ENCODE measurements around the gene SPATS2.

Gene SPATS2

DNA sequence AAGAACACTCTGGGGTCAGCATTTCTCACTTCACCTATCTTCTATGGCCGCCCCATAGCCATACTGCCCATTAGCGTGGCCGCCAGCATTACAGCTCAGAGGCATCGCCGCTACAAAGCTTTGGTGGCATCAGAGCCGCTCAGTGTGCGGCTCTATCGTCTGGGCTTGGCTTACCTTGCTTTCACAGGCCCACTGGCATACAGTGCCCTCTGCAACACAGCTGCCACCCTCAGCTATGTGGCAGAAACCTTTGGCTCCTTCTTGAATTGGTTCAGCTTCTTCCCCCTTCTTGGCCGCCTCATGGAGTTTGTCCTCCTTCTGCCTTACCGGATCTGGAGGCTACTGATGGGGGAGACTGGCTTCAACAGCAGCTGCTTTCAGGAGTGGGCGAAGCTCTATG lies 18.0 kb upstream of the SPATS2 start:
- DNase-seq (ENCODE audit: low spot score): no peak
- in situ Hi-C loops (cut with MboI; ENCODE audit: low sequenced_read_pairs, unreplicated experiment): no loop called here
- TF ChIP-seq, protein P1, sequence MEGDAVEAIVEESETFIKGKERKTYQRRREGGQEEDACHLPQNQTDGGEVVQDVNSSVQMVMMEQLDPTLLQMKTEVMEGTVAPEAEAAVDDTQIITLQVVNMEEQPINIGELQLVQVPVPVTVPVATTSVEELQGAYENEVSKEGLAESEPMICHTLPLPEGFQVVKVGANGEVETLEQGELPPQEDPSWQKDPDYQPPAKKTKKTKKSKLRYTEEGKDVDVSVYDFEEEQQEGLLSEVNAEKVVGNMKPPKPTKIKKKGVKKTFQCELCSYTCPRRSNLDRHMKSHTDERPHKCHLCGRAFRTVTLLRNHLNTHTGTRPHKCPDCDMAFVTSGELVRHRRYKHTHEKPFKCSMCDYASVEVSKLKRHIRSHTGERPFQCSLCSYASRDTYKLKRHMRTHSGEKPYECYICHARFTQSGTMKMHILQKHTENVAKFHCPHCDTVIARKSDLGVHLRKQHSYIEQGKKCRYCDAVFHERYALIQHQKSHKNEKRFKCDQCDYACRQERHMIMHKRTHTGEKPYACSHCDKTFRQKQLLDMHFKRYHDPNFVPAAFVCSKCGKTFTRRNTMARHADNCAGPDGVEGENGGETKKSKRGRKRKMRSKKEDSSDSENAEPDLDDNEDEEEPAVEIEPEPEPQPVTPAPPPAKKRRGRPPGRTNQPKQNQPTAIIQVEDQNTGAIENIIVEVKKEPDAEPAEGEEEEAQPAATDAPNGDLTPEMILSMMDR (IDR thresholded peaks at IDR 0.05; ENCODE audit: borderline replicate concordance, control extremely low read depth, extremely low read depth, insufficient read depth, missing control alignments): no peak

DNA sequence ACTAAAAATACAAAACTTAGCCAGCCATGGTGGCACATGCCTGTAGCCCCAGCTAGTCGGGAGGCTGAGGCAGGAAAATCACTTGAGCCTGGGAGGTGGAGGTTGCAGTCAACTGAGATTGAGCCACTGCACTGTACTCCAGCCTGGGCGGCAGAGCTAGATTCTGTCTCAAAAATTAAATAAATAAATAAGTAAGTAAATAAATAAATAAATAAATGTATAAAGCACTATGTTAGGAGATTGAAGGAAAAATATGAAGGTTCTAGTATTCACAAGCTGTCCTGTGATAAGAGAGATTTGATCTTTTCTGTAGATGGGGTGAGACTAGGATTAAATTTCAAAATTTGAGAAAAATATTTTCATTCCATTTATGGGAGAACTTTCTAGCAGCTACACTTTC lies 14.9 kb upstream of the SPATS2 start:
- in situ Hi-C loops (cut with MboI; ENCODE audit: low sequenced_read_pairs, unreplicated experiment): no loop called here
- TF ChIP-seq, protein P1 (IDR thresholded peaks at IDR 0.05; ENCODE audit: borderline replicate concordance, control extremely low read depth, extremely low read depth, insufficient read depth, missing control alignments): no peak
- DNase-seq (ENCODE audit: low spot score): no peak

DNA sequence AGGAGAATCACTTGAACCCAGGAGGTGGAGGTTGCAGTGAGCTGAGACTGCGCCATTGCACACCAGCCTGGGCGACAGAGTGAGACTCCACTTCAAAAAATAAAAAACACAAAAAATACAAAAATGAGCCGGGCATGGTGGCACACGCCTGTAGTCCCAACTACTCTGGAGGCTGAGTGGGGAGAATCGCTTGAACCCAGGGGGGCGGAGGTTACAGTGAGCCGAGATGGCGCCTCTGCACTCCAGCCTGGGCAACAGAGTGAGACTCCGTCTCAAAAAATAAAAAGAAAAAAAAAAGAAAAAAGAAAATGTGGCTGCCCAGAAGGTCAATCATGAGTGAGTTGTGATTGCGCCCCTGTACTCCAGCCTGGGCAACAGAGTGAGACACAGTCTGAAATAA lies 11.3 kb upstream of the SPATS2 start:
- TF ChIP-seq, protein P1 (IDR thresholded peaks at IDR 0.05; ENCODE audit: borderline replicate concordance, control extremely low read depth, extremely low read depth, insufficient read depth, missing control alignments): no peak
- DNase-seq (ENCODE audit: low spot score): no peak
- in situ Hi-C loops (cut with MboI; ENCODE audit: low sequenced_read_pairs, unreplicated experiment): no loop called here

DNA sequence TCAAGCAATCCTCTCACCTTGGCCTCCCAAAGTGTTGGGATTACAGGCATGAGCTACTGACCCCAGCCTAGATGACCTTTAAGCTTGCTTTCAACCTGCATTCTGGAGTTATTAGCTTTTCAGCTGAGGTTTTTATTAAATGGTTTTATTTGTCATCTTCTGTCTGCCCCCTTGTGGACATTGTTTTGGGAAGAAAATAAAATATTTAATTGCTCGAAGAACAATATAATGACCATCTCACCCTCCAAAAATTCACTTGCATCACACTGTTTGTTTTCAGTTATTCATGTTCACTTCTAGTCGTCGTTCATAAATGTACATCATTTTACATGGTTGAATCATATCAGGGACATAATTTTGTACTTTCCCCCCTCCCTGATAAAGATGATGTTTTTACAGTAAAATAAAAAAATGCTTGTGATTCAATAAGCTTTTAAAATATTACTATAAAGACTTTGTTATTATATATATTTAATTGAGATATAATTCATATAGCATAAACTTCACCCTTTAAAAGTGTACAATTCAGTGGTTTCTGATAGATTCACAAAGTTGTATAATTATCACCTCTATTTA lies 10.1 kb upstream of the SPATS2 start:
- DNase-seq (ENCODE audit: low spot score): peak; percentile 32
- TF ChIP-seq, protein P1 (IDR thresholded peaks at IDR 0.05; ENCODE audit: borderline replicate concordance, control extremely low read depth, extremely low read depth, insufficient read depth, missing control alignments): peak; percentile 22
- in situ Hi-C loops (cut with MboI; ENCODE audit: low sequenced_read_pairs, unreplicated experiment): no loop called here

DNA sequence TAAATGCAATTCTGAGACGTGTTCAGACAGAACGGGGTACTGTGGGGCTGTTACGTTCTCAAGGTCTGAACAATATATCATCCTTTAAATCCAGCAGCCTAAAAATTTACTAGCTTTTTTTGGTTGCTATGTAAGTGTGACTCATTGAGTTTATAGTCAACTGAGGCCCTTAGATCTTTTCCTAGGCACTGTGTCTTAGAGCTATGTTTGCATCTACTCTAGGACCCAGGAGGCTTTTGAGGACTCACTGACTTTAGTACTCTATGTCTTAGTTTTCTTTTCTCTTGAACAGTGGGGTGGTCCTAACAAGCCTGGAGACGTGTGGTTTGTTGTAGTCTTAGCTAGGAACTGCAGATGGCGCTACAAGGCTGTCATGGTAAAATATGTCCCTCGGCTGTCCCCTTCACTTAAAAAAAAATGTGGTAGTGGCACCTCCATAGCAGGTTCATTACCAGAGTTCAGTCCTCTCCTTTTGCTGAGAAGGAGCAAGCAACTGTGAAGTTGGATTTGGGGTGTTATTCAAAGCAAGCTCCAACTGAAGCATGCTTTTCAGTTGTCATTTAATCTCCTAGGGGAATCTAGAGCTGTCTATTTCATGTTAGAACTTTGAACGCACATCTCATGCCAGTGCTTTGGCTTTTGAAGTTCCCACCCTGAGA lies 8.7 kb upstream of the SPATS2 start:
- in situ Hi-C loops (cut with MboI; ENCODE audit: low sequenced_read_pairs, unreplicated experiment): no loop called here
- TF ChIP-seq, protein P1 (IDR thresholded peaks at IDR 0.05; ENCODE audit: borderline replicate concordance, control extremely low read depth, extremely low read depth, insufficient read depth, missing control alignments): peak; percentile 73
- peak; percentile 76 for DNase-seq (ENCODE audit: low spot score)

DNA sequence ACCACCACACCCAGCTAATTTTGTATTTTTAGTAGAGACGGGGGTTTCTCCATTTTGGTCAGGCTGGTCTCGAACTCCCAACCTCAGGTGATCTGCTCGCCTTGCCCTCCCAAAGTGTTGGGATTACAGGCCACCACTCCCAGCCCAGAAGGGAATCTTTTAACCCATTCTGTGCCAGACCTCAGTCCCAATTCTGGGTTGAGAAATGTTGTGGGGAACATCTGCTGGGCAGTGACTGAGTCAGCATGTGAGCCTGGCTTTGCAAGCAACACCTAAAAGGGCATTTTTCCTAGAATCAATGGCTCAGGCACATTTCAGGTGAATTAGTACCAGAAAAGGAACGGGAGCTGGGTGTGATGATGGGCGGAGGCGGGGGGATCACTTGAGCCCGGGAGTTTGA lies 7.6 kb upstream of the SPATS2 start:
- no peak for DNase-seq (ENCODE audit: low spot score)
- in situ Hi-C loops (cut with MboI; ENCODE audit: low sequenced_read_pairs, unreplicated experiment): loop anchor here (5.0 kb wide), 1 partner anchor 148 kb away; no protein-coding TSS in a partner anchor
- TF ChIP-seq, protein P1 (IDR thresholded peaks at IDR 0.05; ENCODE audit: borderline replicate concordance, control extremely low read depth, extremely low read depth, insufficient read depth, missing control alignments): no peak
